HG03025 (cell line): ENCODE data around the gene FGF22.

Experiments
- ATAC-seq: cut with Tn5 transposase; IDR thresholded peaks from one replicate; pipeline ENCODE4 v1.9.1; 2021; ENCODE audit warnings: mild to moderate bottlenecking, moderate library complexity; ENCODE audit not compliant: unreplicated experiment, low FRiP score

FGF22 gene

DNA sequence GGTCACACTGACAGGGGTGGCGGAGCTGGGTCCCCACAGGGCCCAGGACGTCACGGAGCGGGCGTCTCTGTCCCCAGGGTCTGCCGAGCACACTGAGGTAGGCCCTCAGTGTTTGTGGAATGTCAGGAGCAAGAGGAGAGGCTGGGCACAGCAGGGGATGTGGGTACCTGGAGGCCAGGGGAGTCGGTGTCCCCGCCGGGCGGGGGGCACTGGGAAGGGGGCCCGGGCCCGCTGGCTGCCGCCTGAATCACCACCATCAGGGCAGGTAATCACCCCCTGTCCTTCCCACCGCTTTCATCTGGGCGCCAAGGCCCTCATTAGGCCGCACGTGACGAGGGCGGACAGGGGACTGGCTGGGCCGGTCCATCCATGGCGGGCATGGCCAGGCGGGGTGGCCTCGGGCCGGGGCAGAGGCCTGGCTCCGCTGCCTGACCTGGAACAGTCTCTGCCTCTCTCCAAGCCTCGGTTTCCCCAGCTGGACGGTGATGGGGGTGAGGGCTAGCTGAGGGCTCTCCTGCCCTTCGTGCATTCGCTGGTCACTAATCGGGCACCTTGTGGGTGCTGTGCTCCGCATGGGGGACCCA lies 1.0 kb downstream of the FGF22 start:
- ATAC-seq = no peak

DNA sequence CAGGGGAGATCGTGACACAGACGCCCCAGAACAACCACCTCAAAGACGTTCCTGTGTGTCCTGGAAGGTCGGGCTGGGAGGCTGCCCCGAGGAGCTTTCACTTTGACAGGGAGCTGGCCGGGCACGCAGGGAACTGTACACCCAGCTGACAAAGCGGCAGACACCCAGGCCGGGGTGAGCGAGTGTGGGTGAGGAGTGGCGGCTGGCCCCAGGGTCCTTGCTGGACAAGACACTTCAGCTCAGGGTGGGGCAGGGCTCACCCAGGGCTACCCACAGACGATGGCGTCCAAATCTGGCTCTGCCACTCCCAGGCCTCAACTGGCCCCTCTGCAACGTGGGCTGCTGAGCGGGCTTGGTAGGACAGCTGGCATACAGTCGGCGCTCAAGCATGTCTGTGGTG lies 2.0 kb downstream of the FGF22 start:
- ATAC-seq = no peak

DNA sequence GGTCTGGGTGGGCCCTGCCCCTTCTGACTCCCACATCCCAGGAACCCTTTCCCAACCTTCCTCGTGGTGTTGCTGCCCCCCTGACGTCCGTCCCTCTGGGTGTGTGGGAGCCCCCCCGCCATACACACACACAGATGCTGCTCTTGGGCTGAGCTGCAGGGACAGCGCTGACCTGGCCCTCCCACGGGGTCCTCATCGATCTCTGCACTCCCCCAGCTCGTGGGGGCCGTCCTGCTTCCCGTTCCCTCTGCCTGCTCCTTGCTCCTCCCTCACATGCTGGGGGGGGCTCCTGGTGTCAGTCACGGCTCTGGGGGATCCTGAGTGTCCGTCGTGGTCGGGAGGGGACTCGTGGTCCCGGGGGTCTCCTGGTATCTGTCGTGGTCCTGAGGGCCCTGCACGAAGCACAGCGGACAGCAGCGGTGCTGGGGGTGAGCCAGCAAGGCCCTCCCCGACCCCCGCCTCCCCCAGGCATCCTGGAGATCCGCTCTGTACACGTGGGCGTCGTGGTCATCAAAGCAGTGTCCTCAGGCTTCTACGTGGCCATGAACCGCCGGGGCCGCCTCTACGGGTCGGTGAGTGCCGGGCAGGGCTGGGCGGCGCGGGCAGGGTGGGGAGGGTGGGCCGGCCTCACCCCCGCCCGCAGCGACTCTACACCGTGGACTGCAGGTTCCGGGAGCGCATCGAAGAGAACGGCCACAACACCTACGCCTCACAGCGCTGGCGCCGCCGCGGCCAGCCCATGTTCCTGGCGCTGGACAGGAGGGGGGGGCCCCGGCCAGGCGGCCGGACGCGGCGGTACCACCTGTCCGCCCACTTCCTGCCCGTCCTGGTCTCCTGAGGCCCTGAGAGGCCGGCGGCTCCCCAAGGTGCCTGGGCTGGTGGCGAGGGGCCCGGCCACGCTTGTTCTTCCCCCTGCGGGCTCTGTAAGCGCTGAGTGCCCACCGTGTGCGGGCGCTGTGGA lies 3.4 kb downstream of the FGF22 start:
- ATAC-seq = no peak

DNA sequence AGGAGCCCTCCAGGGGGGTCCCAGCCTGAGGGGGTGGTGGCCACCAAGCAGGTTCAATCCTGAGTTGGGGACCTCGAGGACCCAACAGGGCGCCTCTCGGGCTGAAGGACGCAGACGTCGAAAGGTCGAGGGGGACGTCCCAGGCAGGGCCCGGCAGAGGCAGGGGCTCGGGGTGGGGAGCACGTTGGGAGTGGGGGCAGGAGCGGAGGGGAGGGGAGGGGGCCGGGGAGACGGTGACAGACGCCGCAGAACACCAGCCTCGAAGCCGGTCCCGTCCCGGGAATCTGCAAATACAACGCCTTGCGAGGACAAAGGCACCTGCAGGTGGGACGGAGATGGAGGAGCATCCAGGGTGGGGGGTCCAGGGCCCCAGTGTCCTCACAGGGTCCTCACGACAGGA lies 4.1 kb downstream of the FGF22 start:
- no peak for ATAC-seq

DNA sequence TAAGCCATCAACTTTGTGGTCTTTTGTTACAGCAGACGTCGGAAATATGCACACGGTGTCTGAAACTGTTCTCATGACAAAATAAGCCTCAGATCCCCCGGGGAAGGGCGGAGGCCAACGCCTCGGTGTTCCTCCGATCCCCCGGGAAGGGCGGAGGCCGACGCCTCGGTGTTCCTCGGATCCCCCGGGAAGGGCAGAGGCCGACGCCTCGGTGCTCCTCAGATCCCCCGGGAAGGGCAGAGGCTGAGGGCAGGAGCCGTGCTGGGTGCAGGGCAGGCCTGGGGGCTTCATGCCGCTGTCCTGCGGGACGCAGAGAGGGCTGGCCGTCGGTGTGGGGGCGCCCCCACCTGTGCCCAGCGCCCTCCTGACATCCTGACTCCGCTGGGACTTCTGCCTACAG lies 4.7 kb downstream of the FGF22 start:
- no peak for ATAC-seq

DNA sequence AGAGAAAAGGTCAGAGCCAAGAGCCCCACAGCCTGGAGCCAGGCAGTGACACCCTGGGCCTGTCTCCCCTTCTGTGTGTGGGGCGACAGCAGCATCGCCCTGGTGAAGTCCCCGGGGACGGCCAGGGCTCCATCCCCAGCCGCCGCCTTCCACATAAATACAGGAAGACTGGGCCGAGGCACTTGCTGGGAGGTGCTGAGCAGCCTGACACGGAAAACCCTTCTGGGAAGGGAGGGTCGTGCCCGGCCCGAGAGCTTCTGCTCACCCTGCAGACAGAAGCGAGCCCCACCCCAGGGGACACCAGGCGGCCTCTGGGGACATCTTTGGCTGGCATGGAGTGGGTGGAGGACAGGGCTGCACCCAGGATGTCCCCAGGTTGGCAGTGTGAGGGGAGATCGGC lies 5.1 kb downstream of the FGF22 start:
- no peak for ATAC-seq

DNA sequence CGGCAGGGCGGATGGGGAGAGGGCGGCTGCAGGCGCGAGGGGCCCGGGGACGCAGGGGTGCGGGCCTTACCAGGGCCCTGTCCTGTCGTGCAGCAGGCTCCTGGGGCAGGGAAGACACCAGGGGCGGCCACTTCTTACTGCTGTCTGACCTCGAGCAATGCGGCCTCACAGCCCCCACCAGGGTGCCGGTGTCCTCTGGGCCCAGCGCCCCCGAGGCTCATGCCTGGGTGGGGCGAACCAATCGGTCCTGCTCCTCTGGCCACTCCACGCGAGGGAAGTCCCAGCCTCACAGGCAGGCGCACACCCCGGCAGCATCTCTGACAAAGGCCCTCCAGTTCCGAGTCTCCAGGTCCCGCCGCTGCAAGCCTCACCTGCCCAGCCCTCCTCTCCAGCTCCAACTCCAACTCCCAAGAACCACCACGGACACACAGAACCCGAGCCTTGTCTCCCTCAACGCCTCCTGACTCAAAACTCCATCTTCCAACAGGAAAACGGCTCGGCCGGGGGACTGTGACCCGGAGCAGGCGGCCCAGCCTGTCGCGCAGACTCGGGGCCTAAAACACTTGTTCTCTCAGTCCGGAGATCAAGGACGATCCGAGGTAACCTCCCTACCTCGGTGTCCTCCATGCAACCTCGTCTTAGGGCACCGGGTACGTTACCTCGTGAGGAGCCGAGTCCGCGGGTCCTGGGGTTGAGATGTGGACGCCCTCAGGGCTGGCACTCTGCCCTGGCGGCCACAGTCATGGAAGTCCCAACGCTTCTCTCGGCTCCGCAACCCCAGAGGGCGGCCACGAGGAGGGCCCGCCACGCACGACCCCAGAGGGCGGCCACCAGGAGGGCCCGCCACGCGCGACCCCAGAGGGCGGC lies 6.5 kb downstream of the FGF22 start:
- ATAC-seq = no peak

DNA sequence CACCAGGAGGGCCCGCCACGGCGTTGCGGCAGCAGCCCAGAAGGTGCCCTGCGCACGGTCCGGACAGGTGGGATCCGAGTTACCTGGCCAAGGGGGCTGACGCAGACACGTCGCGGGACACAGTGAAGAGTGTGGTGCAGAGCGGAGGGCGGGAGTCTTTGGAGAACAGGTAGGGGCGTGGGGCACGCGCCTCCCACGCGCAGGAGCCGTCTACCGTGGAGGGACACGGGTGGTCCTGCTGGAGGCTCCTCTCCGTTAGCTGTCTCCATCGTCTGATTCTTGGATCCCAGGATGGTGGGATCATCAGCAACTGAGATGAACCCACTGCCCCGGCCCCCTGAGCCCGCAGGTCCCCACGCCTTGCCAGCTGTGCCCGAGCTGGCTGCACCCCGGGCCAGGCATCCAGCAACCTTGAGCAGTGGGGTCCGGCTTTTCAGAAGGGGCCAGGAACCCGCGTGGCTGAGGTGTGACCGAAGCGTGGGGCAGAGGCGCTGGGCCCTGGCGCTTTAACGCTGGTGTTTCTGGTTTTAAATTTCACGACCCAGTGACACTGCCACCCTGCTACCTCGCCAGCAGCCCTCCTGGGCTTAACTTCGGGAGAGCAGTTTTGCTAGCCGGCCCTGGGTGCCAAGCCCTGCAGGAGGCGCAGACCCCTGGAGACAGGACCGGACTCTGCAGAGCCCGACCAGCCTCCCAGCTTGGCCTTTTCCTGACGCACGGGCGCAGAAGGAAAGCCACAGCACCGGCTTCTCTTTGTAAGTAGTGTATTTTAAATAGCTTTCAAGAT lies 7.3 kb downstream of the FGF22 start:
- ATAC-seq = no peak

DNA sequence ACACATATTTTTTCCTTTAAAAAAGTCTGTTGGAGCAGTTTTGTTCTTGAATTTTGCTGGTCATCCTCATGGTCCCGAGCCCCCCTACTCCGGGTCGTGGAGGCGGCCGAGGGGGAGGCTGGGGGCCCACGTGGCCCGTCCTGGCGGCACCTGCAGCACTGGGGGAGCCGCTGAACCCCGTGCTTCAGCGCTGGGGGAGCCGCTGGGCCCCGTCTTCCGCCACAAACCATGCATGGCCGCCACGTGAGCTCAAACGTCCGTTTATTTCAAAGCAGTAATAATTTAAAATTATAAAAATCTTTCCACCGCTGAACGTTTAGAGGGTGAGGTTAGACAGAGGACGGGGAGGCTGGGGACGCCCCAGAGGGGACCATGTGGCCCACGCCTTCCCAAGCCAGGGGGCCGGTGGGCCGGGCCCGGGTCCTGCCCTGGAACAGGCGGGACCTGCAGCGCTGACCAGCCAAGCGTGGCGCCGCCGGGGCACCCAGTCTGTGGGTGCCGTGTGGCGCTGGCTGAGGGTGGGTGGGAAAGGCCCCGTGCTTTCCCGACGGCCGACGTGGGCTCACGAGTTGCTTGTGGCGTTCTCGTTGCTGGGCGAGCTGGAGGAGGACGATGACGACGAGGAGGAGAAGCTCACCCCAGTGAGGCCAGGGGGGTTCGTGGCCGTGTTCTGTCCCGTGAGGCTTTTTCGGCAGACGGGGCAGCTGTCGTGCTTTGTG lies 8.0 kb downstream of the FGF22 start:
- ATAC-seq = no peak

DNA sequence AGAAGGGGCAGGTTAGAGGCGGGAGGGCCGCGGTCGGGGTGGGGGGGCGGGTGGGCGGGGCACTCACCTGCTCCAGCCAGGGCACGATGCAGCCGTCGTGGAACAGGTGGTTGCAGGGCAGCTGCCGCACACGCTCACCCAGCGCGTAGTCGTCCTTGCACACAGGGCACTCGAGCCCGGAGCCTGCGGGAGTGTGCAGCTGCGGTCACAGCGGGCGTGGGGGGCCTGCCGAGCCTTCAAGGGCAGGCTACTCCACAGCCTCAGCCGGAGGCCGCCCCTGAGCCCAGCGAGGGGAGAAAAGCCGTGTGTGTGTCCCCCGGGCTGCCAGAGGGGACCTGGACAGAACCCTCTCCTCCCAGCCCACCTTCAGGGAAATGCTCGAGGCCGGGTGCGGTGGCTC lies 8.6 kb downstream of the FGF22 start:
- ATAC-seq = no peak

DNA sequence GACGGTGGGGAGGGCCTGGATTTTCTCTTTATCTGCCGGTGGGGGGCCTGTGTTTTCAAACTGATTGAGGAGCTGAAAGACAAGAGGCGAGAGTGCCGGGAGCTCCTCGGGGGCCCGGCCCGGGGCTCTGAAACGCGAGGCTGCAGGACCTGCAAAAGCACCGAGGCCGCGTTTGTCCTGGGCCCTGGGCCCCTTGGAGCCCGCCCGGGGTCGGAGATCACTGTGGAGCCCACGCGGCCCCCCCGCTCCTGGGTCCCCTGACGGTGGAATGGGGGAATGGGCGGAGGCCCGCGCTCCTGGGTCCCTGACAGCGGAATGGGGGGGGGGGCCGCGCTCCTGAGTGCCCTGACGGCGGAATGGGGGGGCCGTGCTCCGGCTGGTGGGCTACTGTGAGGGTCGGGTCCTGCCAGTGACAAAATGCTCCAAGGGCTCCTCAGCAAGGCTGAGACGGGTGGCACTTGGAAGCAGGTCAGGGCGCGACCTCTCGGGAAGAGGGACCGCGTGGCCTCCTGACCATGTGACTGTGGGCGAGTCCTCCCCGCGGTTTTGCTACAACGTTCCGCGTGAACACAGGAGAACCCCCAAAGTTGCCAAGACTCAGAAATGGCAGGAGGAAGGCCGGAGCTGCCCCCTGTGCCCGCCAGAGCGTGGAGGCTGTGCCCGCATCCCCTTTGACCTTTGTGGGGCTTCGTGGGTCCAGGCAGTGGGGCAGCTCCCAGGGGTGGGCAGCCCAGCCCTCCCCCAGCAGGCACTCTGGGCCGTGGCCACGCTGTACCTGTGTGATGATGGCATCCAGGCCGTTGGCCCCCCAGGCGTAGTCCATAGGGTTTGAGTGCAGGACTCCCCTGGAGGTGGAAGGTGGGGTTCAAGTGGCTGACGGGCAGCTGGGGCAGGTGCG lies 9.5 kb downstream of the FGF22 start:
- ATAC-seq = no peak

DNA sequence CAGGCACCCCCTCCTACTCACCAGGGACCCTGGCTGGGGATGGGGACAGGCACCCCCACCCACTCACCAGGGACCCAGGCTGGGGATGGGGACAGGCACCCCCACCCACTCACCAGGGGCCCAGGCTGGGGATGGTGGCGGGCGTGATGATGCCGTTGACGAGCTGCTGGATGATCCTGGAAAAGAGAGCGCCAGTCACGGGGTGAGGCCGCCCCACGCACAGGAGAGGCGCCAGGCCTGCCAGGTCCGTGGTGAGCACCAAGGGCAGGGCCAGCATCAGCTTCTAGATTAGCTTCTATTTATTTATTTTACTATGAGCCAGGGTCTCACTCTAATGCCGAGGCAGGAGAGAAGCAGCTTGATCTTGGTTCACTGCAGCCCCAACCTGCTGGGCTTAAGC lies 10.4 kb downstream of the FGF22 start:
- ATAC-seq = no peak

DNA sequence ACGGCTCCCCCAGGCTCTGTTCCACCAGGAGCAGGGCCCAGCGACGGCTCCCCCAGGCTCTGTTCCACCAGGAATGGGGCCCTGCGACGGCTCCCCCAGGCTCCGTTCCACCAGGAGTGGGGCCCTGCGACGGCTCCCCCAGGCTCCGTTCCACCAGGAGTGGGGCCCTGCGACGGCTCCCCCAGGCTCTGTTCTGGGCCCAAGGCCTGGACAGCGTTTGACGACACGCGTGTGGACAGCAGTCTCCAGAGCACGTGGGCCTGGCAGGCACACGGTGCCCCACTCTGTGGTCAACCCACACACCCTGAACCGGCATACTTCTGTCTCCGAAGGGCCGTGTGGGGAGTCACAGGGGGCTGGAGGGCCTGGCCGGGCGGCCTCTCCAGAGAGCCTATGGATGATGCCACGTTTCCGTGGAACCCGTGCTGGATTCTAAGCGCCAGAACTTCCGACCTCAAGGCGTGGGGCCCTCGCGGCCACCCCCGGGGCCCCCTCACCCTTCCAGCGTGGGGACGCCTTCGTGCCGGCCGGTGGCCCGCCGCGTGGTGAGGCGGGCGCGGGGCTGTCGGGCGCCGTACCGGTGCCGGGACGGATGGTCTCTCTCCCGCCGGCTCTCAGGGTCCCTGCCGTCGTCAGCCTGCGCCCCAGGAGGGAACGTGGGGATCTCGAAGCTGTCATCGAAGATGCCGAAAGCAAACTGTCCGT lies 11.6 kb downstream of the FGF22 start:
- no peak for ATAC-seq

DNA sequence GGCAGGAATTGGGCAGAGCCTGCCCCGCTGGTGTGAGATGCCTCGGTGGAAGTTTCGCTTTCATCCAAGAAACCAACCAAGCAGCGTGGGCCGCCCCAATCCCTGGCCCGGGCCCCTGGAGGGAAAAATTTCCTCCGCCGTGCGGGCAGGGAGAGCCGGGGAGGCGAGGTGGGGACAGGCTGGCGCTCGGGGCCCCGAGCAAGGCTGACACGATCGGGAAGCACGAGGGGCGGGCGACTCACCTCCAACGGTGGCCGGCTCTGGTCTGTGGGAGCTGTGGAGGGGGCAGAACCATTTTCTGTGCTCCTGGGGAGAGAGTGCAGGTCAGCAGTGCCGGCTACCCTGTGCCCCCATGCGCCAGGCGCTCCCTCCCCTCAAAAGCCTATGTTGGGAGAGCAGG lies 12.3 kb downstream of the FGF22 start:
- no peak for ATAC-seq

DNA sequence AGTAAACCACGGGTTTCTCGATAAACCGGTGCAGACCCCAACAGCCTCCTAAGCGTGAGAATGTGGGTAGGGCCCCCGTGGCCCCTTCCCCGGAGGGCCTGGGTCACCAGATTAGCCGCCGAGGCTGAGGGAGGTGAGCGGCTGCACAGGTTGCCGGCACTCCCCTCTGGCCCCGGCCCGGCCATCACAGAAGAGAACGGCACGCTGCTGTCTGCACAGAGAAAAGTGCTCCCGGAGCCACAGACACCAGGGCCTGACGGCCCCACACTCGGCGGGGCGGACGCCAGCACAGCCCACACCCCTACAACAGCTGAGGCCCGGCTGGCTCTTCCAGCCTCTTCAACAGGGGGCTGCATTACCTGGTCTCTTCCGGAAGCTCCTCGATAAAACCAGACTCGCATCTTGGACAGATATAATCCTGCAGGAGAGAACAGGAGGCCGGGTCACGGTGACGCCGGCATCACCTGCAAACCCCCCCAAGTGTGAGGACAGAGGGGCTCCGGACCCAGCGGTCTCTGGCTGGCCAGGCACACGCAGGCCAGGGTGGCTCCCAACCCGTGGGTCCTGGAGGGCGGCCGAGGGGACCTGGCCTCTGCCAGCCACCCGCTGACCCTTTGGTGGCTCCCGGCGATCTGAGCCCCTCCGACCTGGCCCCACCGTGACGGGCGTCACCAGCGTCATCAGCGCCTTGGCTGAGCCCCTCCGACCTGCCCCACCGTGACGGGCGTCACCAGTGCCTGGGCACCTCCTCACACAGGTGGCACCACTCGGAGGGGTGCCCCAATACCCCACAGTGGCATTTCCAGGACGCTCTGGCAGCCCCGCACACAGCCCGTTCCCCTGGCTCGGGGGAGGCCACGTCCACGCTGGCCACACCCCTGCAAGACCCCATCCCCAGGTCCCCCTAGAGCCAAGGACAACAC lies 13.0 kb downstream of the FGF22 start:
- no peak for ATAC-seq

DNA sequence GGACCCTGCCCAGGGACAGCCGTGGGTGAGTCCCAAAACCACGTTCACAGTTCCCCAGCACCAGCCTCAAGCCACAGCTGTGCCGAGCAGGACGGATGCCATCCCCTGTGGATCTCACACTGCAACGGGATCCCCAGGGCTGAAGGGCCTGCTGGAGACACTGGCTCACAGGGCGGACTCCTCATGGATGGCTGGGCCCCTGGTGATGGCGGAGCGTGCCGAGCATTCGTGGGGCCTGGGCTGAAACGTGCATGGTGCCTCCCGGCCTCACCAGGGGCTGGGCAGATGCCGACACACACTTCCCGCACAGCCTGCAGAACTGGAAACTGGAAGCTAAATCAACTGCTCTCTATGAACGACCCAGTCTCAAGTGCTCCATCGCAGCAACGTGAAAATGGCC lies 13.7 kb downstream of the FGF22 start:
- no peak for ATAC-seq

DNA sequence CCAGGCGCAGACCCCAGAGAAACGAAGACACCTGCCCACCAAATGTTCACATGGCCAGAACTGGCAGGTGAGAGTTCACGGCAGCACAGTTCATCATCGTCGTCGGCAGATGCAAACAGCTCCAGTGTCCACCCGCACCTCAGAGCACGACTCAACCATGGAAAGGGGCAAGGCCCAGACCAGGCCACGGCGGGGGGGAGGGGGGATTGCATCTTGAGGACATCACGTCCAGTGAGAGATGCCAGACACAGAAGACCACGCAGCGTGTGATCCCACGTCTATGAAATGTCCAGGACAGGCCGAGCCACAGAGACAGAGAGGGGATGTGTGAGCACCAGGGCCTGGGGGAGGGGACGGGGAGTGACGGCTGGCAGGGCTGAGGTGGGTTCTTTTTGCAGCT lies 16.0 kb downstream of the FGF22 start:
- ATAC-seq = no peak
